Epithelial cell of proximal tubule (primary cell): ENCODE results near the gene DRAXIN. TPM values are rescaled to one million over a fixed set of nuclear protein-coding genes. Genes with fewer than 3 reads are reported as not detected.

ENCODE experiments used
- DNase-seq: peaks from one replicate; pipeline ENCODE4 v3.0.0-alpha.2; 2011; ENCODE audit warnings: low read depth
- H3K4me3 ChIP-seq: 2 replicates; pipeline ENCODE4 v1.5.1; 2011; ENCODE audit warnings: low read depth, mild to moderate bottlenecking, low read length
- total RNA-seq: library from RNA; depleted of rRNA; stranded (reverse); fragments of >200 nt; gene quantifications from 2 replicates; pipeline ENCODE4 v1.2.3, GENCODE V29; 2015
- TF ChIP-seq, protein P1 (sequence below): conservative IDR thresholded peaks from 2 replicates; pipeline ENCODE4 v1.5.1; 2012; ENCODE audit warnings: low read depth, mild to moderate bottlenecking, low read length

Gene DRAXIN
- total RNA-seq, 1 donor from 2014 or later, result 0.12 TPM

DNA sequence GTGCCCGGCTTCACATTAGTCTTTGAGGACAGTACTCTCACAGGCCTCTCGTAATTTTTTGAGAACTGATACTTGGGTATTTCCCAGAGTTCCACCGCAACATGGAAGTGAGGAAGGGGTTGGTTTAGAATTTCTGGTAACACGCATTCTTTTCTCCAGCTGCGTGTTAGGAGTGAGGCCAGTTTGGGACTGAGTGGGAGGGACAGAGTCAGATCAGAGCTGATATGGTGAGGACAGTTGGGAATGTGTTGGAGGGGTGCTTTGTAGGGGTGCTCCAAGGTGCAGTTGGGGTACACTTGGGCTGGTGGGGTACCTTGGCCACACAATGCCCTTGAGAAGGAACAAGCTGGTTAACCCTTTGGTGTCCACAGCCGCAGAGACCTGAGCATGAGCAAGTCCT lies 20.8 kb upstream of the DRAXIN start:
- TF ChIP-seq, protein P1, sequence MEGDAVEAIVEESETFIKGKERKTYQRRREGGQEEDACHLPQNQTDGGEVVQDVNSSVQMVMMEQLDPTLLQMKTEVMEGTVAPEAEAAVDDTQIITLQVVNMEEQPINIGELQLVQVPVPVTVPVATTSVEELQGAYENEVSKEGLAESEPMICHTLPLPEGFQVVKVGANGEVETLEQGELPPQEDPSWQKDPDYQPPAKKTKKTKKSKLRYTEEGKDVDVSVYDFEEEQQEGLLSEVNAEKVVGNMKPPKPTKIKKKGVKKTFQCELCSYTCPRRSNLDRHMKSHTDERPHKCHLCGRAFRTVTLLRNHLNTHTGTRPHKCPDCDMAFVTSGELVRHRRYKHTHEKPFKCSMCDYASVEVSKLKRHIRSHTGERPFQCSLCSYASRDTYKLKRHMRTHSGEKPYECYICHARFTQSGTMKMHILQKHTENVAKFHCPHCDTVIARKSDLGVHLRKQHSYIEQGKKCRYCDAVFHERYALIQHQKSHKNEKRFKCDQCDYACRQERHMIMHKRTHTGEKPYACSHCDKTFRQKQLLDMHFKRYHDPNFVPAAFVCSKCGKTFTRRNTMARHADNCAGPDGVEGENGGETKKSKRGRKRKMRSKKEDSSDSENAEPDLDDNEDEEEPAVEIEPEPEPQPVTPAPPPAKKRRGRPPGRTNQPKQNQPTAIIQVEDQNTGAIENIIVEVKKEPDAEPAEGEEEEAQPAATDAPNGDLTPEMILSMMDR, result no peak
- no peak overlapping the region for H3K4me3 ChIP-seq
- DNase-seq, result no peak

DNA sequence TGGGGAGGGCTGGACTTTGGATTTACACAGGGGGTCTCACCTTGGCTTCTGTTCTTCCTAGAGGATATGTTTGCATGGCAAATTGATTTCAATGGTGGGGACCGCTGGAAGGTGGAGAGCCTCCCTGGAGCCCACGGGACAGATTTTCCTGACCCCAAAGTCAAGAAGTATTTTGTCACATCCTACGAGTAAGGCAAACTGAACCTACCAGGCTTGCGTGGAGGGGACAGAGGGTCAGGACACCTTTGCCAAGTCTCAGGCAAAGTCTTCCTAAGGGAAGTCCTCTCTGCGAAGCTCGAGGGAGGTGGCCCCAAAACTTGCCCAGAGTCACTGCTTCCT lies 20.3 kb upstream of the DRAXIN start:
- TF ChIP-seq, protein P1, result no peak
- no peak for DNase-seq
- no peak overlapping the region for H3K4me3 ChIP-seq

DNA sequence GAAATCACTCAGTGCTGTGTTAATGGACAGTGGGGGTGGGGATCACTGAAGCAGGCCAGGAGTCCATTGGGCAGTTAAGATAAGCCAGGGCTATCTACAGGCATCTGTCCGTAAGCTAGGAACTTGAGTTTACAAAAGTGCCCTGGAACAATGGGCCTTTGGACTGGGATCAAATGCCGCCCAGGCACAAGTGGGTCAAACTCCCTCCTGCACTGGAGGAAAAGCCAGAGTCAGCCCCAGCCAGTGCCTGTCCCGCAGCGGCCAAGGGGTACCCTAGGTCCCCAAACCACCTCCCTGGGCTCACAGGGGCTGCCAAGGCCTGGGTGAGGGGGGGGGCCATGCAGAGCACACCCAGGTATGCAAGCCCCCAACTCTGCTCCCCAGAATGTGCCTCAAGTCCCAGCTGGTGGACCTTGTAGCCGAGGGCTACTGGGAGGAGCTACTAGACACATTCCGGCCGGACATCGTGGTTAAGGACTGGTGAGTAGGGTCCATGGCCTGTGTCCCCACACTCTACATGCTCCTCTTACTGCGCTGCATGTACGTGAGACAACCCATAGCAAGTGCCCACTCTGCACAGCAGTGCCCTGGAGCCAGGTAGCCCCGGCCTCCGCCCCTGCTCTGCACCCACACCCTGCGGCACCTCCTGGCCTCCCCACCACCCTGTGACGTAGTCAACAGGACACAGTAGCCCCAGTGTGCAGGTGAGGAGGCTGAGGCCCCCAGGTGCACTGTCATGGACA lies 19.8 kb upstream of the DRAXIN start:
- TF ChIP-seq, protein P1, result no peak
- H3K4me3 ChIP-seq, result no peak overlapping the region
- no peak for DNase-seq

DNA sequence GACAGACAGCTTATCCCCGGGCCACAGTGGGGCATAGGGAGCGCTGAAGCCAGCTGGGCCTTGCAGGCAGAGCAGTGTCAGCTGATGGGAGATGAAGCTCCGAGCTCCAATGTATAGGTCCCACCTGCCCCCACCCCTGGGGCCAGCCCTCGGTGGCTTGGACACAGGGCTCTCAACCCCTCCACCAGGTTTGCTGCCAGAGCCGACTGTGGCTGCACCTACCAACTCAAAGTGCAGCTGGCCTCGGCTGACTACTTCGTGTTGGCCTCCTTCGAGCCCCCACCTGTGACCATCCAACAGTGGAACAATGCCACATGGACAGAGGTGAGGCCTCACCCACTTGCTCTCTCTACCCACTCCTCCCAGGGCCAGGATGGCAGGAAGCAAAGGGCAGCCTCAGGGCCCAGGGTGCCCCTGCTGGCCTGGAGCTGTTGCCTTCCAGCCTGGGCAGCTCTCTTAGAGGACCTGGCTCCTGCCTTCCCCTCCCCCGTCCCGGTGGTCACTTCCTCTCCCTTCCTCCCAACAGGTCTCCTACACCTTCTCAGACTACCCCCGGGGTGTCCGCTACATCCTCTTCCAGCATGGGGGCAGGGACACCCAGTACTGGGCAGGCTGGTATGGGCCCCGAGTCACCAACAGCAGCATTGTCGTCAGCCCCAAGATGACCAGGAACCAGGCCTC lies 18.3 kb upstream of the DRAXIN start:
- H3K4me3 ChIP-seq, result no peak overlapping the region
- no peak for DNase-seq
- TF ChIP-seq, protein P1, result no peak

DNA sequence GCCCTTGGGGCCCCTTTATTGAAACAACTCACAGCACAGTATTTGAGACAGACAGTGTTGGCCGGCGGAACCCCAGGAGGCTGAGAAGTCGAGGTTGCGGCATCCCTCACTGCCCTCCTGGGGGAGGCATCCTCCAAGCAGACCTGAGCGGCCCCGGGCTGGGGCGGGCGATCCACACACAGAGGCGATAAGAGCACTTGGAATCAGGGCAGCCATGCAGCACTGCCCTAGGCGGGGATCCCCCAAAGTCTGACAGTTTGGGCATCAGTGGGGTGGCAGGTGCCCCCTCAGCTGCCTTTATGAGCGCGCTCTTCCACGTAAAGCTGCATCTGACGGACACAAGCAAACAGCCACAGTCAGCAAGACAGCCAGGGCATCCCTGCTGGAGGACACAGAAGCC lies 17.0 kb upstream of the DRAXIN start:
- no peak for DNase-seq
- TF ChIP-seq, protein P1, result no peak
- no peak overlapping the region for H3K4me3 ChIP-seq

DNA sequence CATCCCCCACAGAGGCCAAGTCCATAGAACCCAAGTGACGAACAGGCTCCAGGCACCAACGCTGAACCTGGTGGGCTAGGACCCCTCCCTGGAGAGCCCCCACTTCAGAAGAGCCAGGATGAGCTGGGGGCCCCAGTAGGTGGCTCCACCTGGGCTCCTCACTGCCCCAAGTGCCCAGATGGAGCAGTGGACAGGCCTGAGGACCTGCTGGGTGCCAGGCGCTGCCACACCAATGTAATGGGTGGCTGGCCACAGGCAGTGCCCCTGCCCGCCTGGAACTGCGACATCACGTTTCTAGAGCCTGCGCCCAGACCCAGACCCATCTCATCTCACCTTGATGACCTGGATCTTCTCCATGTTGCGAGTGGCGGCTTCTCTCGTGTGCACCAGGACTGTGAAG lies 16.2 kb upstream of the DRAXIN start:
- TF ChIP-seq, protein P1, result peak; percentile 14
- no peak overlapping the region for H3K4me3 ChIP-seq
- no peak for DNase-seq
